M059J (cell line): ENCODE results near the gene HCK. TPM values are rescaled to one million over a fixed set of nuclear protein-coding genes. Genes with fewer than 3 reads are reported as not detected.
"Not testable (repeated sequence)": the region's sequence is repeated elsewhere in the genome, so short reads cannot be mapped to it uniquely, and the experiment has no call there.

Experiments
- DNase-seq: peaks from one replicate; pipeline ENCODE4 v3.0.0-alpha.2; 2012; ENCODE audit warnings: low read depth
- total RNA-seq: library from RNA; depleted of rRNA; stranded (reverse); fragments of >200 nt; shearing (Covaris generic); gene quantifications from 2 replicates; pipeline ENCODE4 v1.2.3, GENCODE V29; 2014

Gene HCK
- total RNA-seq, 1 experiment from 2014 or later: 0.27 TPM

DNA sequence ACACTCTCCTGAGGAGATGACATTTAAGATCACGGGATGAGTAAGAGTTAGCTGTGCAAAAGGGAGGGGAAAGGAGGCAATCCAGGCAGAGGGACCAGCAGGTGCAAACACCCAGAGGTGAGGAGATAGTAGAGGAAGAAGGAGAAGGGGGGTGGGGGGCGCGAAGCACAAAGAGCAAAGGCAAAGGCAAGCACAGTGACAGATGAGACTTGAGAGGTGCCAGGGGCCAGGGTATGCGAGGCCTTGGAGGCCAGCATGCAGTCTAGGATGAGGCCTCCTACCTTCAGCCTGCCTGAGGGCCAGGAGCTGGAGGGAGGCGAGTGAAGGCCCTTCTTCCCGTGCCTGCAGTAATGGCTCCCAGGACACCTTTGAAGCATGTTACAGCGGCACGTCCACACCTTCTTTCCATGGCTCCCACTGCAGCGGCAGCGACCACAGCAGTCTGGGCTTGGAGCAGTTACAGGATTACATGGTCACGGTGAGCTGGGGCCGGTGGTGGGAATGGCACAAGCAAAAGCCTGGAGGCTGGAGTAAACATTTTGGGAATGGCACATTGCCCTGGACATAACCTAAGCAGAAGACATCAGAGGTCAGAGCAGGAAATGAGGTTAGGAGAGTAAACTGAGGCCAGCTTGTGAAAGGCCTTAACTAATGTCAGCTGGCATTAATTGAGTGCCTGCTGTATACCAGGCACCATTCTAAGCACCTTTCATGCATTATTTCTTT lies 23.2 kb upstream of the HCK start:
- DNase-seq: peak; percentile 44

DNA sequence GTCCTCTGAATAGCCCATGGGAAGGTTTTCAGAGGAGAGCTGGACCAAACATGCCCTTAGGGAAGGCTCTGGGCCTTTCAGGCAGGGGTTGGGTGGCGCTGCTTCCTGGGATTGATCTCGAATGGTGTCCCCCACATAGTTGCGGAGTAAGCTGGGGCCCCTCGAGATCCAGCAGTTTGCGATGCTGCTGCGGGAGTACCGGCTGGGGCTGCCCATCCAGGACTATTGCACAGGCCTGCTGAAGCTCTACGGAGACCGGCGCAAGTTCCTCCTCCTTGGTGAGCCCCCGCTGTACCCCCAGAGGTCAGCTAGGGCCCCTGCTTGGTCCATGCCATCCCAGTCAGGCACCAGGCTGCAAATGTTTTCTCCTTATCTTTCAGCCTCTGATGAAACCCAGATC lies 22.5 kb upstream of the HCK start:
- no peak for DNase-seq

DNA sequence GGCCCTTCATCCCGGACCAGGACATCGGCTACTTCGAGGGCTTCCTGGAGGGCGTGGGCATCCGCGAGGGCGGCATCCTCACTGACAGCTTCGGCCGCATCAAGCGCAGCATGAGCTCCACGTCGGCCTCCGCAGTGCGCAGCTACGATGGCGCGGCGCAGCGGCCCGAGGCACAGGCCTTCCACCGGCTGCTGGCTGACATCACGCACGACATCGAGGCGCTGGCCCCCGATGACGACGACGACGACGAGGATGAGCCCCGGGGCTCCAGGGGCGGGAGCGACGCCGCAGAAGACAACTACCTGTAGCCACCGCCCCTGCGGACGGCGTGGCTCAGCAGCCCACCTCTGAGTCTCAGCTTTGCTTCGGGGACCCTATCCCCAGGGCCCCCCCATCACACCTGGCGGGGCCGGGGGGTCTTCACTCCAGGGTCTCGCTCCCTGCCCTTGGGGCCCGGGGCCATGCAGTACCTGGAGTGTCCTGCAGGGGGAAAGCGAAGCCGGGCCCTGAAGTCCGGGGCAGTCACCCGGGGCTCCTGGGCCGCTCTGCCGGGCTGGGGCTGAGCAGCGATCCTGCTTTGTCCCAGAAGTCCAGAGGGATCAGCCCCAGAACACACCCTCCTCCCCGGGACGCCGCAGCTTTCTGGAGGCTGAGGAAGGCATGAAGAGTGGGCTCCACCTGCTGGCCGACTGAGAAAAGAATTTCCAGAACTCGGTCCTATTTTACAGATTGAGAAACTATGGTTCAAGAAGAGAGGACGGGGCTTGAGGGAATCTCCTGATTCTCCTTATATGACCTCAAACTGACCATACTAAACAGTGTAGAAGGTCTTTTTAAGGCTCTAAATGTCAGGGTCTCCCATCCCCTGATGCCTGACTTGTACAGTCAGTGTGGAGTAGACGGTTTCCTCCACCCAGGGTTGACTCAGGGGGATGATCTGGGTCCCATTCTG lies 20.8 kb upstream of the HCK start:
- DNase-seq: peak; percentile 86

DNA sequence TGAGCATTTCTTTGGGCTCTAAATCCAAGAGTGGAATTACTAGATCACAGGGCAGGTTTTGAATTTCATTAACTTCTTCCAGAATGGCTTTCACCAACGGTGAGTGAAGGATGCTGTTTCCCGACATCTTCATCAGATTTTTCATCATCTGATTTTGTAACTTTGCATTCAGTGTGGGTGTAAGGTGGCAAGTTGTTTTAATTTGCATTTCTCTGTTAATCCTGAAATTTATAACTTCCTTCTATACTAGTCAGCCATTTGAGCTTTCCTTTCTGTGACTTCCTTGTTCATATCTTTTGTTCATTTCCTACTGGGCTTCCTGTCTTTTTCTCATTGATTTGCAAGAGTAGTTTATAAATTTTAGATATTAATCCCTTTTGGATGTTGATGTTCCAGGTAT lies 18.7 kb upstream of the HCK start:
- no peak for DNase-seq

DNA sequence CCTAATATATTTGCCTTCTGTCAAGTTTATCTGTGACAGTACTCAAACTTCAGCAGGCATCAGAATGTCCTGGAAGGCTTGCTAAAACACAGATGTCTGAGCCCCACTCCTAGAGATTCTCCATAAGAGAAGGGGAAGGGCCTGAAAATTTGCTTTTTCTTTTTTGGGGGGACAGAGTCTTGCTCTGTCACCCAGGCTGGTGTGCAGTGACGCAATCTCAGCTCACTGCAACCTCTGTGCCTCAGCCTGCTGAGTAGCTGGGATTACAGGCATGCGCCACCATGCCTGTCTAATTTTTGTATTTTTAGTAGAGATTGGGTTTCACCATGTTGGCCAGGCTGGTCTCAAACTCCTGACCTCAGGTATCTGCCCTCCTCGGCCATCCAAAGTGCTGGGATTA lies 18.3 kb upstream of the HCK start:
- not testable (repeated sequence) for DNase-seq

DNA sequence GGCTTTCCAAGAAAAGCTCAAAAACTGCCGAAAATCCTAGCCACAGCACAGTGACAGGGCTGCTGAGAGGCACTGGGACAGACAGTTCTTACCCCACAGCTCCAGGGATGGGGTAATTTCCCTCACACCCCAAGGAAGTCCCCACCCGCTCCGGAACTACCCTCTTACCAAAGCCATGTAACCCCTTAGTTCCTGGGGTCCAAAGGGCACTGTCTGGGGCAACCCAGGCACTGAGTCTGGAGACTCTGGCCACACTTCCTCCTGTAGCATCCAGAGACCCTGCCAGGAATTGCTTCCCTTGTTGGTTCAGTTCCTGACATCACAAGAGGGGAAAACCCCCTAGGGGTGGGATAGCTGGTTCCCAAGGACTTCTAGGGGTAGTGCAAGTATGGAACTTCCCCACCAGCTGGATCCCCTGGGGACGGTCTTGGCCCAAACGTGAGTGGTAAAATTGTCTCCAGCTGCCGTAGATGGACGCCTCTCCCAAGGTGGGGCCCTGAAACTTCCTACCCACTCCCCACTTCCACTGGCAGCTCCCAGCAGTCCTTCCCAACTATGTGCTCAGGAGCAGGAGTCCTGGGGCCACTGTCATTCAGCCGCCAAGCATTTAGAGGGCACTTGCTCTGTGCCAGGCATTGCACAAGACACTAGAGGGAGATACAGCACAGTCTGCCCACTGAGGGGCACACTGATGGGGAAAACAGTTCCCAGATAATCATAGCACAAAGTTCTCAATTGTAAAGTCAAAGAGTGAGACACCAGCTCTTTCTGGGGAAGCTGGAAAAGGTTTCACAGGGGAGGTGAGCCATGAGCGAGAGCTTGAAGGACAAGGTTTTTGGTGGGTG lies 17.2 kb upstream of the HCK start:
- DNase-seq: peak; percentile 44

DNA sequence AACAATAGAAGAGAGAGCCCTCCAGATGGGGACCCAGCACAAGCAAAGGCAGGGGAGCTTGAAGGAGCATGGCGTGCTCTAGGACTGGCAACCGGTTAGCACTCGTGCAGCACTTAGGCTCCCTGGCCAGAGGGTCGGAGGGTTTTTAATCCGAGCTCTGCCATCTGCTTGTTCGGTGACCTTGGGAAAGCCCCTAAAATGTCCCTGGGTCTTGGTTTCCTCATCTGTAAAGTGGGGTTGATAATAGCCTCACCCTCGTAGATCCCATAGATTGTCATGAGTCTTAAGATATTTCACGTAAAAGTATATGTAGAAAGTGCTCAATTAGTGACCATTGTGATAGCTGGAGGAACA lies 16.6 kb upstream of the HCK start:
- DNase-seq: no peak

DNA sequence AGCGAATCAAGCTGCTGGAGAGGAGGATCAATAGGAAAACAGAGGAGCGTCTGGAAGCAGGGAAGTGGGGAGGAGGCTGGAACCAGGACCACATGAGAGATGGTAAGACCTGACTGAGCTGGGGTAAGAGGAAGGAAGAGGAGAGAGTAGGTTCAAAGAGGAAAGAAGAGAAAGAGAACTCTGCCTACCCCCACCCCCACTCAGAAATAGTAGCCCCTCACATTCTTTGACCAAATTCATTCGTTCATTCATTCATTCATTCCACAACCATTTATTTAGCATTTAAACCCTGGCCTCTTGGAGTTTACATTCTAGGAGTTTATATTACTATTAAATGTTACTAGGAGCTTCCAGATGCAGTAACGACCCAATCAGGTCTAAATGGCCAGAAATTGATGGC lies 15.8 kb upstream of the HCK start:
- DNase-seq: no peak

DNA sequence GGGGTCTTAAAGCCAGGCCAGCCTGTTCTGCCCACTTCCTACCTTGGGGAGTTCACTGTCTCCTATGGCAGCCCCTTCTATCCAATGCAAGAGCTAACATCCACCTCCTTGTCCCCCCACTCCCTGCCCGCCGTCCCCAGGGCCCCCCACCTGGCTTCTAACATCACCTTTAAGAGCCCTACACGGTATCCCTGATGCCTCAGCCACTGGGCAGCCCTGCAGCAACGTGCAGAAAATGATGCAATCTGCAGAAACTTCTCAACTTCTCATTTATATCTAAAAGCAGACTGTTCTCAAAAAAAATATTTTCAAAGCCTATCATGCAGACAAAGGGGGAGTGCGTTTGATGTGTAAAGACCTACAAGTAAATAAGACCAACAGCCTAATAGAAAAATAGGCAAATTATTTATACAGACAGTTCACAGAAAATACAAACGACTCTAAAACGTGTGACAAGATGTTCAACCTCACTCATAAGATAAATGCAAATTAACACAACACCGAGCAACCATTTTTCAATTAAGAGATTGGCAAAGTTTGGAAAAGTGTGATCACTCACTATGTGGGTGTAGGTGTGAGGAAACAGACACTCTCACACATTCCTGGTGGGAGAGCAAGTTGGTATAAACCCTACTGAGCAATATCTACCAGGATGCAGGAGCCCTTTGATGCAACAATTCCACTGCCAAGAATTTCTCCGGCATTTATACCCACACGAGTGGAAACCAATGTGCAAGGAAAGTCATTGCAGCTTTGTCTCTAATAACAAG lies 15.1 kb upstream of the HCK start:
- no peak for DNase-seq

DNA sequence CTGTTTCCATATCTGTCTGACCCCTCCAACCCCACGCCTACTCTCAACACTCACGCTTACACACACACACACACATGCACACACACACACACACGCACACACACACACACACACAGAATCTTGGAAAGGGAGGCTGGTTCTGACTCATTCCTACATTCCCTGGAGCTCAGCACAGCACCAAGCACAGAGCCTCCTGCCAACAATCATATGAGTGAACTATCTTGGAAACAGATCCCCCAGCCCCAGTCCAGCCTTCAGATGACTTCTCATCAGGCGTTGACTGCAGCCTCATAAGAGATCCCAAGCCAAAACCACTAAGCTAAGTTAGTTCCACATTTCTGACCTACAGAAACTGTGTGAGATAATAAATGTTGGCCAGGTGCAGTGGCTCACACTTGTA lies 14.1 kb upstream of the HCK start:
- DNase-seq: peak; percentile 45

DNA sequence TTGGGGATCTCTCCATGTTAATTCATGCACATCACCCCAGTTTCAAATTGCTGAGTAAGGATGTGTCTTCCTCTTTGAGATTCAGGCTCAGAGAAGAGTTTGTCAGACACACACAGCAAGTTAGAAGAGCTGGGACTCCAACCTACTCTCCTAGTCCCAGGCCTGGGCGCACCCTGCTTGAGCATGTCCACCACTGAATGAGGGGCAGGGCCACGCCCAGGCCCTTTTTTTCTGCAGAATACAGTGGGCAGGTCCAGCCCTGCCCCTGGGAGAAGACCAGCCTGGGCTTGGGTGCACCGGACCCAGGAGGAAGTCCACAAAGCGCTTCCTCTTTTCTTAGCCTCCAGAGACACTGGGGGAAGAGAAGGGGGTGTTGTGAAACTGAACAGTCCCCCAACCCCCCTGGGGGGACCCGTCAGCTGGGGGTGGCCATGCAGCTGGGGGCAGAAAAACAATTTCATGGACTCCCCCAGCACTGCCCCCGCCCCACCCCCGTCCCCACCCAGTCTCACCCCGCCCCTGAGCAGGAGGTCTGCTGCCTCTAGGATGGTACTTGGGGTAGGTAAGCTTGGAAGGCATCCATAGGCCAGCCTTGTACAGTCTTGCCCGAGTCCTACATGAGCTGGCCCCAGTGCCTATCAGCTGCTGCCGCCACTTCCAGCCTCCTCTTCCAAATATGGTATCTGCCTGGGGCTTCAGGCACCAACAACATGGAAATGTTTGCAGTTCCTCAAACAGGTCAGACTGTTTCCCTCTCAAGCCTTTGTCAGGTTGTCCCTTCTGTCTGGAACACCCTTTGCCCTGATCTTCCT lies 11.7 kb upstream of the HCK start:
- no peak for DNase-seq

DNA sequence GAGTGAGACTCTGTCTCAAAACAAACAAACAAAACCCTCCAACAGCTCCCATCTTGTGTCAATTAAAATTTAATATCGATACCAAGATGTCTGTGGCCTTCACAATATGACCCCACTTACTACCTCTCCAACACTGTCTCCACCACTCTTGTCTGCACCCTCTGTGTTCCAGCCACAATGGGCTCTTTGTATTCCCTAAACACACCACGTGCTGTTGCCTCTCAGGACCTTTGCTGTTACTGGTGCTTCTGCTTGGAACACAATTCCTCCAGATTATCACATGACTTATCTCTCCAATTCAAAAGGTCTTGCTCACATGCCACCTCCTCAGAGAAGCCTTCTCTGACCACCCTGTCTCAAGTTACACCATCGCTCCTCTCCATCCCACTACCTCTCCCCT lies 6.0 kb upstream of the HCK start:
- no peak for DNase-seq

DNA sequence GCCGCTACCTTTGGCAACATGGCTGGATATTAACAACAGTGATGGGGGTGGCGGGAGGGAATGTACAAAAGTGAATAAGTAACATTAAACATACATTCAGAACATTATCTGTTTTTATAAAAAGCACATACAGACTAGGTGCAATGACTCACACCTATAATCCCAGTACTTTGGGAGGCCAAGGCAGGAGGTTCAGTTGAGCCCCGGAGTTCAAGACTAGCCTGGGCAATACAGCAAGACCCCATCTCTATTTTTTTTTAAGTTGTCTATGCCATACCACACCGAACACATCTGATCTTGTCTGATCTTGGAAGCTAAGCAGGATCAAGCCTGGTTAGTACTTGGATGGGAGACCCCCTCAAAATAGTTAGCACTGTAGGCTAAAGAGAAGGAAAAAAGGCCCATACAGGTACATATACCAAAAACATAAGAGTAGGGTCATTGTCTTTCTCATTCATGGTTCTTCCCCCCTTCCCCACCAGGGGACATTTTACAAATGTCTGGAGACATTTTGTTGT lies 1.7 kb upstream of the HCK start:
- no peak for DNase-seq

DNA sequence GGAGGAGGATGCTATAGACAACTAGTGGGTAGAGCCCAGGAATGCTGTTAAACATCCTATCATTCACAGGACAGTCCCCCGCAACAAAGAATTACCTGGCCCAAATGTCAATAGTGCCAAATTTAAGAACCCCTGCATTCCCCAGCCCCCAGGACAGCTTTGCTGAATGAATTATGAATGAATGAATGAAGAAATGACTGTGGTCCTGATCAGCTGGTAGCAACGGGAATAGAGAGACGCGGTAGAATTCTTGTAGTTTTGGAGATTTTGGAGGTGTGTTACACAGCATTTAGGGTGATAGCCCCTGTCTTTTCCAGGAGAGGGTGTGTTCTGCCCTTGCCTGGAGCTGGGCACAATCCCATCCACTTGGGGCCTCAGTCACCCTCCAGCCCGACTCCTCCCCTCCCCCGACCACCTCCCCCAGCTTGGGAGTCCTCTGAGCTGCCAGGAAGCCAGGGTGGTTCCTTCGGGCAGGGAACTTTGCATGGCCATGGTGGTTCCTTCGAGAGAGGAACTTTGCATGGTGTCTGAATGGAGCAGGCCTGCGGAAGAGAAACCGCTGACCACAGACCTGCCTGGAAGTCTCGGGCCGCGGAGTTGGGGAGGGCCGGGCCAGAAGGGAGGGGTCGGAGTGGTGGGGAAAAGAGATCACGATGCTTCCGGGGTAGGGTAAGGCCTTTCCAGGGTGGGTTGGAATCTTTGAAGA lies 1.0 kb upstream of the HCK start:
- DNase-seq: no peak

DNA sequence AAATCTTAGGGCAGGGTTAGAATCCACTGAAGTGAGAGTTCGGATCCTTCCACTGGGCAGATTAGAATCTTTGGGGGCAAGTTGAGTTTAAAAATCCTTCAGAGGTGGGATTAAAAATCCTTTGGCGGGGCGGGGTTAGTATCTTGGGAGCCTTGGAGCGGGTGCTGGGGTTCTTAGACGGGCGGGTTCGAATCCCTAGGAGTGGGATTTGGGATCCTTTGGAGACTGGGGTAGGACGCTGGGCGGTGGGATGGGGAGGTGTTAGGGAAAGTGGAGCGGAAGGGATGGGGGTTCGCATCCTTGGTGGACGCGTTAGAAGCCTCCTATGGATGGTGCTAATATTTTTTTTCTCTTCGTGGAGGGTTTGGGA lies 337 bp upstream of the HCK start:
- no peak for DNase-seq

DNA sequence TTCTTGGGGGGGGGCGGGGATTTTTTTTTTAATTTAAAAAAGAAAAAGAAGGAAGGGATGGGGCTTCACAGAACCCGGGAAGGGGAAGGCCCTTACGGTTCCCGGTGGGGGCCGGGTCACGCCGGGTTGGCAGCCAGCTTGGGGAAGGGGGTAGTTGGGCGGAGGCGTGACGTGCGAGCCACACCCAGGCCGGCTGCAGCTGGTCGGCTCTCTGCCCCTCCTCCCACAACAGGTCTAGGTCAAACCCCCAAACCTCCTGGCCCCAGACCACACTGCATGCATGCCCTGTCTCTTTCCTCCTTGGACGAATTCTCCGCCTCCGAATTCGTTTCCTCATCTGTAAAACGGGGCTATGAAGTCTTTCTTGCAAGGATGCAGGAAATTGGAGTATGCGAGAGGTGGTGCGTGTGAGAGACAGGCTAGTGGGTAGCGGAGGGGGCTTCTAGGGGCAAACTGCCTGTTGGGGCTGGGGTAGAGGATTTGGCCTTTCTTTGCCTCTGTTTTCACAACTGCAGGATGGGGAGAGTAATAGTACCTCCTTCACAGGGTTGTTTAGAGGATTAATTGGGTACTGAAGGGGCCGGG lies 828 bp downstream of the HCK start:
- no peak for DNase-seq

DNA sequence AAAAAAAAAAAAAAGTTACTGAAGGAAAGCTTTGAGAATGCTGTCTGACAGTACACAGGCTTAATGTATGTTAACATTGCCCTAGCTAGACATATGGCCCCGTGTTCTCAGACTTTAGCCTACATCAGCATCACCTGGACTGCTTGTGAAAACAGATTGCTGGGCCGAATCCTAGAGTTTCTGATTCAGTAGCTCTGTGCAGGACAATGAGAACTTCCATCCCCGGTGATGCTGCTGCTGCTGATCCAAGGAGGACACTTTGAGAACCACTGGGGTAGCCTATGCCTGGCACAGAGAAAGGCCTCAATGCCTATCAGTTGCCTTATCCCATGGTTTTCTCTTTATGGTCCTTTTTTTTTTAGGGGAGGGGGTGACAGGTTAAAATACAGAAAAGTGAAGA lies 1.6 kb downstream of the HCK start:
- DNase-seq: no peak

DNA sequence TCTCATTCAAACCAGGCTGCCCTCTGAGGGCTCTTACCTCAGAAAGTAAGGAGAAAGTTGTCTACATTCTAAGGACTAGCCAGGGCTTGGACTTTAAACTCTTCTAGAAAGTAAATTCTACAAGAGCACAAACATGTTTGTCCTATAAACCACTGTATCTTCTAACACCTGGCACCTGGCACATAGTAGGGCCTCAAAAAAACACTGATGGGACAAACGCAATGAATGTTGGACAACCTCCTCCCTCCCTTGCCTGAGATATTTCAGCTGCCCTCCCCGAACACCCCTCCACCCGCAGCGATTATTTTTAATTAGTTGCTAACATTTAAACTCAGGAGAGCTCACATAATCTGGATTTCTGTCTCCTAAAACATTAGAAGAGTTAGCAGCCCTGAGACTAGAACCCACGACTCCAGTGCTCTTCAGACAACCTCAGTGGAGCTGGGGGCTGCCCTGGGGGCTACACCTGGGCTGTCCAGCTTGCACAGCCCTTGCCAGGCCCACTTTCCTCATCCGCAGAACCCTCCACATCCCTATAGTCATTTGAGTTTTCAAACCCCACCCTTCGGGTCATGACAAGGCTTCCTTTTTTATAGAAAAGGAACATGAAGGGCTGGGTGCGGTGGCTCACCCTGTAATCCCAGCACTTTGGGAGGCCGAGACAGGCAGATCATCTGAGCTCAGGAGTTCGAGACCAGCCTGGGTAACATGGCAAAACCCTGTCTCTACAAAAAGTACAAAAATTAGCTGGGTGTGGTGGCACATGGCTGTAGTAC lies 4.9 kb downstream of the HCK start:
- DNase-seq: no peak
